ENCODE results near the gene FBXO24.

- no peak for TF ChIP-seq CTCF (IDR thresholded peaks at IDR 0.05; ENCODE audit: control extremely low read depth in 1 of 3, insufficient read depth in 1 of 3, low read depth in 1 of 3, low read length in 3 of 3)
- no peak for TF ChIP-seq POLR2AphosphoS5 (IDR thresholded peaks at IDR 0.05; ENCODE audit: low read depth, low read length)
- TF ChIP-seq USF2 (IDR thresholded peaks at IDR 0.05; ENCODE audit: low read length) = no peak
Observed at GRCh38 chr7:100620239-100620638, 34.1 kb downstream of the FBXO24 start.

All from H1 (cell line).